GM18873 (cell line): ENCODE data around the gene SYT14.
"Not testable (repeated sequence)": the region's sequence is repeated elsewhere in the genome, so short reads cannot be mapped to it uniquely, and the experiment has no call there.

Source experiments
- ATAC-seq: cut with Tn5 transposase; IDR thresholded peaks from one replicate; pipeline ENCODE4 v1.9.1; 2021; ENCODE audit warnings: mild to moderate bottlenecking, moderate library complexity, moderate number of reproducible peaks; ENCODE audit not compliant: unreplicated experiment, low FRiP score

The SYT14 gene

DNA sequence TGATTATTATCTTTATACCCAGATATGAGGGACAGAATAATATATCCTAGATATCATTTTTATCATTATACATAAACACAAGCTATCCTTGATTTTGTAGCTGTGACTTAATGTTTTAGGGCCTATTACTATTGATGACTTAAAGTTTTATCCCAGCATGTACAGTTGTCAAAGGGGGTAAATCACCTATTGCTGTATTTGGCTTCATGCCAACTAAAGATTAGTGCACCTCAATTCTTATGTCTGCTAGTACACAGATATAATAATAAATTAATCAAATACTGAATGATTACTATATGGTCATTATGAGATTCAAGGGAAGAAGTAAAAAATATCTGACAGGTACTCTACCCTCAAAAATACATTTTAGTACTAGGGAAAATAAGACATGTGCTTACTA is 84.0 kb downstream of the SYT14 start:
- ATAC-seq = no peak

DNA sequence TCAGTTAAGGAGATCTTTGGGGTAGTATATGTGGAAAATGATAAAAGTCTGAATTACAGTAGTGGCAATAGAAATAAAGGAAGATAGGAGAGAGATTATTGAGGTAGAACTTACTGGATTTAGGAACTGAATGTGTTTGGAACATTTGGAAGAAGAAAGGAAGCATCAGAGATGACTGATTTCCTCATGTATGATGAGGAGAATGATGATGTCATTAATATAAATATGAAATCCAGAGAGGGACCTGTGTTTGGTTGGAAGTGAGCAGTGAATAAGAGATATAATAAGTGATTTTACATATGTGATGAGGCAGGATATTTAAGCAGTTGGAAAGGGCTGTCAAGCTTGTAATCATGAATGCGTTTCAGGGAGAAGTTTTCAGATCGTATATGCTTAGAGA is 86.3 kb downstream of the SYT14 start:
- no peak for ATAC-seq

DNA sequence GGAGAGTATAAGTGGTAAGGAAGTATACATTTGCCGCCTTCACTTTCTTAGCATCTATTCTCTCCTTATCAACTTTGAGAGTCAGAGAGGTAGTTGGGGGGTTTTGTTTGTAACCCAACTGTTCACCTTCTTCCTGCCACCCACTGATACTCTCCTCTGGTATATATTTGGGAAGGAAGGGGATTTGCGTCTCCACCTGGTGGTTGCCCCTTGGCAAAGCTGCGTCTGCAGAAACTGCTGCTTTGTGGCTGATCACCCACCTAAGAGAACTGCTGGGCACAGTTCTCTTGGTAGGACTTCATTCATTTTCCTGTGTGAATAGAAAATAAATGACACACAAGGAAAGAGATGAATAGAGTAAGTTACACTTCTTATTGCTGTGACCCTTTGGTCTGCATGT is 87.0 kb downstream of the SYT14 start:
- ATAC-seq = no peak

DNA sequence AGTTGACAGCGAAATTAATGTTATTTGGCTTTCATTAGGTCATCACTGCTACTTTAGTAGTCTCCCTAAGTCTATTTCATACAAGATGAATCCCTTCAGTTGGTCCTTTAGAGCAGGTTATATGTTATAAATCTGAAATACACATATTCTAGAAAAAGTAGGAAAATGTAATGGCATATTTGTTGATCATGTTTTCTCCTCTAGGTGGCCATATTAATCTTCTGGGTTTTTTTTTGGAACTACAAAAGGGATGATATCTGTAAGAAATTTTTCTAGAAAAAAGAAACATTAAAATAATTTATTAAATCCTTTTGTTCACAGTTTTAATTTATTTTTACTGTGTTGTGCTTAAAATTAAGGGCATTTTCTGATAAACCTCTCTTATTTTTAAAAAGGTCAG is 87.9 kb downstream of the SYT14 start:
- ATAC-seq = no peak

DNA sequence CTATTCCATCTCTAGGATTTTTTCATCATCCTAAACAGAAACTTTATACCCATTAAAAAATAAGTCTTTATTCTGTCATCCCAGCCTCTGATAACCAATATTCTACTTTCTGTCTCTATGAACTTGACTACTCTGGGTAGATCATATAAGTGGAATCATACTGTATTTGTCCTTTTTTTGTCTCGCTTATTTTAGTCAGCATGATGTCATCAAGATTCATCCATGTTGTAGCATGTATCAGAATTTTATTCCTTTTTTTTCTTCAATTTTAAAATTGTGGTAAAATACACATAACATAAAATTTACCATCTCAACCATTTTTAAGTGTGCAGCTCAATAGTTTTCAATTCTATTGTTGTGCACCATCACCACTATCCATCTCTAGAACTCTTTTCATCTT is 90.0 kb downstream of the SYT14 start:
- no peak for ATAC-seq

DNA sequence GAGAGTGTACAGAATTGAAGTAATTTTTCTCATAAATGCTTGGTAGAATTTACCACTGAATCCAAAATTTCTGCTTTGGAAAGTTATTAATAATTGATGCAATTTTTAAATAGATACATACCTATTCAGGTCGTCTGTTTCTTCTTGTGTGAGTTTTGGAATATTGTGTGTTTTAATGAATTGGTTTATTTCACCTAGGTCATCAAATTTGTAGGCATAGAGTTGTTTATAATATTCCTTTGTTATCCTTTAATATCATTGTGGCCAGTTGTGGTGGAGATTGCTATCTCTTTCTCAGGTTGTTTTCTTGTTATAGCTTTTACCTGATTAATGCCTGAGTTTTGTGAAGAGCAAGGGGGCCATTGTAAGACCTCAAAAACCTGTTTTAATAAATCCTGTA is 93.5 kb downstream of the SYT14 start:
- ATAC-seq = no peak

DNA sequence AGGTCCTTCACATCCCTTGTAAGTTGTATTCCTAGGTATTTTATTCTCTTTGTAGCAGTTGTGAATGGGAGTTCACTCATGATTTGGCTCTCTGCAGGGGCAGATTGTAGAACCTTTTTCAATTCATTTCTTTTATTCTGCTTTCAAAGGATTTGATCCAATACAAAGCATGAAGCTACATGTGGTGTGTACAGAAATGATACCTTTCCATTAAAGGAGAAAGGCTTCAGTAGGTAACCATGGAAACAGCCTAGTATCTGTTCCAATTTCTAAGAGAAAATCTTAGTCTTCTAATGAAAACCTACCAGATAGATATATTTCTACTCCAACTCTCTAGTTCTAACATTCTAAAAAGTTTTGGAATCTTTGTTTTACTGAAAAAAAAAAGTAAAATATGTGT is 105.0 kb downstream of the SYT14 start:
- ATAC-seq = no peak

DNA sequence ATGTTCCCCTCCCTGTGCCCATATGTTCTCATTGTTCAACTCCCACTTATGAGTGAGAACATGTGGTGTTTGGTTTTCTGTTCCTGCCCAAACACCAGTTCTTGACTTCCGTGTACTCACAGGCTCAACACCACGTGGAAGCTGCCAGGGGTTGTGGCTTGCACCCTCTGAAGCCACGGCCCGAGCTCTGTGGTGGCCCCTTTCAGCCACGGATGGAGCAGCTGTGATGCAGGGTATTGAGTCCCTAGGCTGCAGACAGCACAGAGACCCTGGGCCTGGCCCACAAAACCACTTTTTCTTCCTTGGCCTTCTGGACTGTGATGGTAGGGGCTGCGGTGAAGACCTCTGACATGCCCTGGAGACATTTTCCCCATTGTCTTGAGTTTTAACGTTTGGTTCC is 111.6 kb downstream of the SYT14 start:
- no peak for ATAC-seq

DNA sequence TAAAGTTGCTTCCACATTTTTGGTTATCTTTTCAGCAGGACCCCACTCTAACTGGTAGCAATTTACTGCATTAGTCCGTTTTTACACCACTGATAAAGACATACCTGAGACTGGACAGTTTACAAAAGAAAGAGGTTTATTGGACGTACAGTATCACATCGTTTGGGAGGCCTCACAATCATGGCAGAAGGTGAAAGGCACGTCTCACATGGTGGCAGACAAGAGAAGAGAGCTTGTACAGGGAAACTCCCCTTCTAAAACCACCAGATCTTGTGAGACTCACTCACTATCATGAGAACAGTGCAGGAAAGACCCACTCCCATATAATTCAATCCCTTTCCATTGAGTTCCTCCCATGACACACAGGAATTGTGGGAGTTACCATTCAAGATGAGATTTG is 112.5 kb downstream of the SYT14 start:
- ATAC-seq = not testable (repeated sequence)

DNA sequence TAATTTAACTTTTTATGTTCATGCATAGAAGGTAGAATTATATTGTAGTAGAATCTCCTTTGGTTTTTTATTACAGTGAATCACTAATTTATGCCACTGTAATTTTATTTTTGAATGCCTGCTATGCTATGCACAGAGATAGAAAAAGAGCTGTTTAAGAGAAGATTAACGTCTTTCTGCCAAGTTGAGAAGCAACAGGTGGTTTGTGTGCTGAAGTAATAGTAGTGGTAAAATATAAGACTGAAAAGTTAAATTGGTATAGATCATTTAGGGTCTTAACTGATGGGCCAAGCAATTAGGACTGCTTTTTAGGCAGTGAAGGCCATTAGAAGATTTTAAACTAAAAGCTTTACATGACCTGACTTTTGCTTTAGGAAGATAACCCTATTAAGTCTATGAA is 115.1 kb downstream of the SYT14 start:
- no peak for ATAC-seq

DNA sequence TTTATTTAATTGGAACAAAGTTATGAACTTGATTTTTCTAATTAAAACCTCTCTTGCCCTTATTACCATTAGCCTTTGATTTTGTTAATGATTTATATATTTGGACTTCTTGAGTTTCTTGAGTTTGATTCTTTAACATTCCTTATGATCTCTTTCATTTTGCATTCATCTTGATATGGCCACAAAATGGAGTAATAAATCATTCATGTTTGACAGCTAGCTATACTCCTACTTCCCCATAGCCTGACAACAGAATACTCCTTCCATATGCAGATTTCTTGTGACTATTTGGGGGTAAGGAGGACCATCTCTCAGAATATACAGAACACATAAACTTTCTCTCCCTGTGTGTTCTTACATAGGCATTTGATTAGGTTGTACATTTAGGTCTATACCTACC is 119.6 kb downstream of the SYT14 start:
- ATAC-seq = no peak

DNA sequence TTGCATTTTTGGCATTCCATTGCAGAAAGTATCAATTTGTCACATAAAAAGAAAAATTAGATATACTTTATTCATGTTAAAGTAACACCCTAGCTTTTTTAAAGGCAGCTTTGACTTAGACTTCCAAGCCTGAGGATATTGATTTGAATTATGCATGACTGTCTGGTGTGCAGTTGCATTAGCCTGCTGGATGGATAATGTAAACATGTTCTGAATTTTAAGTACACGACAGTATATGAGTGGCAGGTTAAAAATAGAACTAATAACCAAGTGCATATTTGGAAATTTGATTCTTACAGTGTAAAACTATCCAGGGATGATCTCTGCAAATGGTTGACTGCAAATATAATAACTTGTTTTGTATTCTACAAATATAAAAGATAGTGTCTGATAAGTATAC is 124.0 kb downstream of the SYT14 start:
- no peak for ATAC-seq

DNA sequence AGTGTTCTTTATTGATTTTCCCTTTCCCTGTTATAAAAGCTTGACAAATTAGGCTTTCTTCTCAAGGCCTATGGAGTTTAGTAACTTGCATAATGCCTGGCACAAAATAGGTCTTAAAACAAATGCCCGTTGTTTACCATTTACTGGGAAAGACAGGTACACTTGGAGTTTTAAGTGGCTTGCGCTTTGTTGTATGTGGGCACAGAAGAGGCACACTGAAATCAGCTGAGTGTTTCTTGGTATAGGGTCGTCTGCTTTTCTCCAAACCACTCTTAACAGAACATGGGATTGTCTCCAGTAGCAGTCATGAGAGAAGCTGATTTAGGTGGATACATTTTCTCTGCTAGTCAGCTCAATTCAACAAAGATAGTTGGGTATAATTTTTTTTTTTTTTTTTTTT is 132.5 kb downstream of the SYT14 start:
- ATAC-seq = no peak

DNA sequence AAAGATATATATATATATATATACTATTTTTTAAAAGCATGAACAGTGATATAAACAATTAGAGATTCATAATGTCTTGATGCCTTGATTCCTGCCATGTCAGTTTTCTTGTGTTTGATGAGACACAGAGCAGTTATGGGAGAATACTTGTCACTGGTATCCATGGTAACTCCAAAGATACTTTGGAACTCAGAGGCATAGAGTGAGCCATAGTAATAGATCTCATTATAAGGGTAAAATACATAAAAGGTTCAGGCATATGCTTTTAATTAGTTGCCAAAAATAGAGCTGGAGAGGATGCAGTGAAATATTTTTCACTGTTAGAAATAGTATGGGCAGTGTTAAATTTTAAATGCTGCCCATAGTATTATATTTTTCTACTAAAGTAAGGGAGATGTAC is 134.1 kb downstream of the SYT14 start:
- no peak for ATAC-seq

DNA sequence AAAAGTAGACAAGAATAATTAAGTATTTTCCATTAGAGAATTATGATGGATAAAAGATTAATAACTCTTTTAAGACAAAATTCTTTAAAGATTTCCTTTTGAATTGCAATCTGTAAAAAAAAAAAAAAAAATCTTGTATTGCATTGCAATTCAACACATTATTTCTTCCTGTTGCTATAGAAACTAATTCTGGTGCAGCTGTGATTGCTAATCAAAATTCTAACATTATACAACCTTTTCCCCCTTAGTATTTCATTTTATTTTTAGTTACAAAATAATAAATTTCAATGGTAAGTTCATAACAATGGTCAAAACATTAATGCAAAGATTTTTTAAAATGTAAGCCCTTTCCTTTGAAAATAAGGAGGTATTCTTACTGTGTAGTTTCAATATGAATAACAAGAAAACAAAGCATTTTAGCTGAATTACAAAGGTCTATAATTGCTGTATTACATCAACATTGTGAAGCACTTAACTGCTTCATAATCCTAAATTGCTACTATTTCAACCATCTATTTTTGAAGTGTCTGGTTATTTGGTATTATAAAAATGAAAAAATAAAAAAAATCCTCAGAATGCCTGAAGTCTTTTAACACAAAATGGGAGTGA is 135.0 kb downstream of the SYT14 start:
- no peak for ATAC-seq

DNA sequence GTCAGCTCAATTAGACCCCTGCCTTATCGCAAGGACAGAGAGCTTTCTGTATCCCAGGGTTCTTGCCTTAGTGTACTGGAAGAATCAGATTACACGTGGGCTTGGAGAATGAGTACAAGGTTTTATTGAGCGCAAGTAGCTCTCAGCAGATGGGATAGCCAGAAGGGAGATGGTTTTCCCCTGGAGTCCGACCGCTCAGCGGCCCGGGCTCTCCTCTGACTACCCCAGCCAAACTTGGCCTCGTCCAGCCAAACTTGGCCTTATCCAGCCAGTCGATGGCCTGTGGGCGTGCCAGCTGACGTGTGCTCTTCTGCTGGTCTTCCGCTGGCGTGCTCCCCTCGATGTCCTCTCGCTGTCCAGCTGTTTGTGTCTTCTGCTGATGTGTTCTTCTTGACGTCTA is 136.9 kb downstream of the SYT14 start:
- ATAC-seq = no peak

DNA sequence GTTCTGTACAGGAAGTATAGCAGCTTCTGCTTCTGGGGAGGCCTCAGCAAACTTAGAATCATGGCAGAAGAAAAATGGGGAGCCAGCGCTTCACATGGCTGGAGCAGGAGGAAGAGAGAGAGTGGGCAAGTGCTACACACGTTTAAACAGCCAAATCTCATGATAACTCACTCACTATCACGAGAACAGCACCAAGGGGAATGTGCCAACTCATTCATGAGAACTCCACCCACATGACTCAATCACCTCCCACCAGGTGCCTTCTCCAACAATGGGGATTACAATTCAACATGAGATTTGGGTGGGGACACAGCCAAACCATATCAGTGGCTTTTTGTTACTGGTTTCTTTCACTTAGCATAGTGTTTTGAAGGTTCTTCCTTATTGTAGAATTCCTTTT is 138.6 kb downstream of the SYT14 start:
- ATAC-seq = no peak

DNA sequence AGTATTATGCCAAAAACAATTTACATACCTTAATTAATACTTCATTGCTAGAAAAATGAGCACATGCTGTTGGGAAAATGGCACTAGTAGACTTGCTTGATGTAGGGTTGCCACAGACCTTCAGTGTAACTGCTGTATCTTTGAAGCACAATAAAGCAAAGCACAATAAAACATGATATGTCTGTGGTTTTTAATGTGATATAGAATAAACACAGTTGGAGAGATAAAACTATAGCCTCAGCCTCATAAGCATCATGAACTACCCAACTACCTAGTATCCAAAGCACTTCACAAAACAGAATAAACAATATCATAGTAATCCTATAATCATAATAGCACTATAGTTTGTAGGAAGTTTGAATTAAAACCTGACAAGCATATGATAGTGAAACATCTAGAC is 143.5 kb downstream of the SYT14 start:
- ATAC-seq = no peak

DNA sequence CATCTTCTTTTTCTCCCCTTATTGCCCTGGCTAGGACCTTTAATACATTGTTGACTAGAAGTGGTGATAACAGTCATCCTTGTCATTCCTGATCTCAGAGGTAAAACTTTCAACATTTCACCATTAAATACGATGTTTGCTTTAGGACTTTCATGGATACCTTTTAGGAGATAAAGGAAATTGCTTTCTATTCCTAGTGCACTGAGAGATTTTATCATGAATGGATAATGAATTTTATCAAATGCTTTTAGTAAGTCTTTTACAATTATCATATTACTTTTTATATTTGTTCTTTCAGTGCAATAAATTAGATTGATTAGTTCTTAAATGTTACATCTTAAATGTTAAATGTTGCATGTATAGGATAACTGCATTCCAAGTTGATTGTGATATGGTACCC is 147.3 kb downstream of the SYT14 start:
- ATAC-seq = no peak

DNA sequence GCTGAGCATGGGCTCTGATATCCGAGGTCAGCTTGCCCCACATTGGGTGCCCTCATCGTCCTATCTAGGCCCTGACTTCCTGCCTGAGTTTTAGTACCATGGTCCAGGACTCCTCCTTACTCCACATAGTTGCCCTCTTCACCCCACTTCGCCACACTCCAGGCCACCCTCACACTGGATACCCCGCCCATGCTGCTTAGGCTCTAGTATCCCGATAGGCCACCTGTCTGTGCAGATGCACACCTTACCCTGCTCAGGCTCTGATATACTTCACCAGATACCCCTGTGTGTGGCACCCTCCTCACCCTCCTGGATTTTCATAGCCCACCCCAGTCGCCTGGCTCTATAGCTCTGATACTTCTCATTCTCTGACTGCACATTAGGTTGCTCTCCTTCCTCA is 149.0 kb downstream of the SYT14 start:
- no peak for ATAC-seq

DNA sequence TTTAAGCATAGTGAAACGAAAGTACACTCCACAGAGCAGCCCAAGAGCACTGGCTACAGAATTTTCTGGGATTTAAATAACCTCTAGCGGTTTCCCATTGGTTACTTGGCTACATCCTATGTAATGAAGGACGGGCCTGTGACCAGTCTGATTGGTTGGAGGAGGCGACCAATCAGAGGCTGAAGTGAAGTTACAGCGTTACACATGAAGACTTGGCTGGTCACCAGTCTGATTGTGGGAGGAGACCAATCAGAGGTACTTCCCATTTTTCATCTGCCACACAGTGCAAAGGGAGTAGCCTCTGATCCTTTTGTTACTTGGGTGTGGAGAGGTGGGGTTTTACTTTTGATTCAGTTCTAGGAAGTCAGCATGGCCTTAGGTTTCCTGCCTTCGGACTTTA is 151.8 kb downstream of the SYT14 start:
- no peak for ATAC-seq

DNA sequence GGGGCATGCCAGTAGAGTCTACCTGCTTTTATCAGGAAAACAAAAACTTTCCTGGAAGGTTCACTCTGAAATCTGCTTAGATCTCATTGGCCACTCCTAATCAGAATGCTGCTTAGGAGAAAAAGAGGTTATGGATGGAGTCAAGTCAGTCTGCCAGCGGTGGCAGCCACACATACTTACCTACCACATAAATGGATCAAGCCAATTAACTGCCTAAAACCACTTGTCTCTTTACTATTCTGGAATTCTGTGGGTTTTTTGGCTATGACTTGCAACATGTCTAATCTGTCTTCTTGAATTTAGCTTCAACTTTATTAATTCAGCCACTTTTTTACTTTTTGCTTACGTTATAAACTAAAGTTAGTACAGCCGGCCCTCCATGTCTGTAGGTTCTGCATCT is 154.3 kb downstream of the SYT14 start:
- ATAC-seq = no peak

DNA sequence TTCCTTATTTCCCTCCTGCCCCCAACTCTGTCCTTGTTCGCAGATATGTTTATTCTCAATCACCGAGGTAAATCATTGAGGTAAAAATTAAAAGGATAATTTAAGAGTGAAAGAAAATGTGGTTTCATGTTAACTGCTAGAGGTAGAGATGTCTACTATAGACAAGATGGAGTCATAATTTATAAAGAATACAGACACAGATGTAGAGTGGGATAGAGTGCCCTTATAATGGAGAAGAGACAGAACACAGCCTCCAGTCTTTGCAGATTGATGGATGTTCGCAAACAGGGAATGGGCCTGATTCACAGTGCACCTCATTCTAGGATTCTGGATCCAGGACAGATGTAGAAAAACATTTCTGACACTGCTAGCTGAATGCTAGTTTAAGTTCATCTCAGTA is 155.4 kb downstream of the SYT14 start:
- no peak for ATAC-seq
